ENCODE measurements around the gene ACP6. TPM values are rescaled to one million over a fixed set of nuclear protein-coding genes. Genes with fewer than 3 reads are reported as not detected.

Gene ACP6
- total RNA-seq, 2 donors from 2014 or later, result 10.8 to 11.4 TPM

DNA sequence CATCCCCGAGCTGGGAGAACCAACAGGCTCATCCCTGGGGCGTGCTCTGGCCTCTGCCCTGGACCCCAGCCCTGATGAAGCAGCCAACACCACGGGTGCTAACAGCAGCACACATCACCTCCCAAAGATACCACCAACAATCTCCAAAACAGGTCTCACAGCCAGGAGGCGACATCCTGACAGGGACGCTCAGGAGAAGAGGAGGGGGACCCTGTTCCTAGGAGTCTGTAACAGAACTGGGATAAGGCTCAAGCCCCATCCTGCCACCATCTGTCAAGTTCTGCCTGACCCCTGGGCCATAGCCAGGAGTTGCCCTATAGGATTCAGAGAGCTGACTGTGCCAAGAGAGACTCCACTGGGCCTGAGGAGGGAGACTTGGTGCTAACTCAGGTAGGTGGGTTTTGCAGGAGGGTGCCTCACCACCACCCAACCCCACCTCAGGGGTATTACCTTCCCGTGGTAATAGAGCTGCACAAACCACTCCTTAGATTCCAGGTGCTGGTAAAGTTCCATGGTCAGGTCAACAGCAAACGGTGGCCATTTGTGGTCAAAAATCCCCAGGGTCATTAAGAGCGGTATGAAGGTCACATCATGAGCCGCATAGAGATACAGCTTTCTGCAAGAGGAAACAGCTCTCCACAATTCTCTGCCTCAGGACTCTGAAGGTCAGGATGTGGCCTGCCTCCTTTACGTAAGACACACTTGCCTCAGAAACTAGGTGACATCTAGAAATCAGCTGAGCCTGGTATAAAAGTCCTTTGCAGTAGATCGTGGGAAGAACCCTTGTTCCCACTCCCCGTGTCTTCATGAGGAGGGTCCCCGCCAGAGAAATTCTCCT is 22.3 kb downstream of the ACP6 start:
- no peaks in the 10 kb centered on the region for H3K9me3 ChIP-seq
- H3K27me3 ChIP-seq (replicated peaks; ENCODE audit: insufficient read depth), result no peaks in the 10 kb centered on the region
- no peak for ATAC-seq (ENCODE audit: insufficient number of reproducible peaks, low FRiP score, low read depth)
- DNase-seq (ENCODE audit: low spot score), result no peak
- H3K36me3 ChIP-seq, result peaks cover 11% of the 10 kb centered on the region
- TF ChIP-seq, protein P1, sequence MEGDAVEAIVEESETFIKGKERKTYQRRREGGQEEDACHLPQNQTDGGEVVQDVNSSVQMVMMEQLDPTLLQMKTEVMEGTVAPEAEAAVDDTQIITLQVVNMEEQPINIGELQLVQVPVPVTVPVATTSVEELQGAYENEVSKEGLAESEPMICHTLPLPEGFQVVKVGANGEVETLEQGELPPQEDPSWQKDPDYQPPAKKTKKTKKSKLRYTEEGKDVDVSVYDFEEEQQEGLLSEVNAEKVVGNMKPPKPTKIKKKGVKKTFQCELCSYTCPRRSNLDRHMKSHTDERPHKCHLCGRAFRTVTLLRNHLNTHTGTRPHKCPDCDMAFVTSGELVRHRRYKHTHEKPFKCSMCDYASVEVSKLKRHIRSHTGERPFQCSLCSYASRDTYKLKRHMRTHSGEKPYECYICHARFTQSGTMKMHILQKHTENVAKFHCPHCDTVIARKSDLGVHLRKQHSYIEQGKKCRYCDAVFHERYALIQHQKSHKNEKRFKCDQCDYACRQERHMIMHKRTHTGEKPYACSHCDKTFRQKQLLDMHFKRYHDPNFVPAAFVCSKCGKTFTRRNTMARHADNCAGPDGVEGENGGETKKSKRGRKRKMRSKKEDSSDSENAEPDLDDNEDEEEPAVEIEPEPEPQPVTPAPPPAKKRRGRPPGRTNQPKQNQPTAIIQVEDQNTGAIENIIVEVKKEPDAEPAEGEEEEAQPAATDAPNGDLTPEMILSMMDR (IDR thresholded peaks at IDR 0.05), result no peak
- no peak overlapping the region for H3K27ac ChIP-seq
- no peaks in the 10 kb centered on the region for H3K4me1 ChIP-seq (ENCODE audit: control insufficient read depth in 1 of 2, low read depth in 2 of 2)
- no peak overlapping the region for H3K4me3 ChIP-seq

- no peak overlapping the region for H3K4me3 ChIP-seq
- H3K36me3 ChIP-seq, result peaks cover 8% of the 10 kb centered on the region
- H3K27me3 ChIP-seq (replicated peaks; ENCODE audit: insufficient read depth), result no peaks in the 10 kb centered on the region
- H3K9me3 ChIP-seq, result no peaks in the 10 kb centered on the region
- H3K4me1 ChIP-seq (ENCODE audit: control insufficient read depth in 1 of 2, low read depth in 2 of 2), result peaks cover 0 to 4% of the 10 kb centered on the region in 2 donors
- DNase-seq (ENCODE audit: low spot score), result no peak
- TF ChIP-seq, protein P1 (IDR thresholded peaks at IDR 0.05), result no peak
- no peak overlapping the region for H3K27ac ChIP-seq
- ATAC-seq (ENCODE audit: insufficient number of reproducible peaks, low FRiP score, low read depth), result no peak
Measured at GRCh38 chr1:147643974-147644373, 26.4 kb downstream of the ACP6 start.

DNA sequence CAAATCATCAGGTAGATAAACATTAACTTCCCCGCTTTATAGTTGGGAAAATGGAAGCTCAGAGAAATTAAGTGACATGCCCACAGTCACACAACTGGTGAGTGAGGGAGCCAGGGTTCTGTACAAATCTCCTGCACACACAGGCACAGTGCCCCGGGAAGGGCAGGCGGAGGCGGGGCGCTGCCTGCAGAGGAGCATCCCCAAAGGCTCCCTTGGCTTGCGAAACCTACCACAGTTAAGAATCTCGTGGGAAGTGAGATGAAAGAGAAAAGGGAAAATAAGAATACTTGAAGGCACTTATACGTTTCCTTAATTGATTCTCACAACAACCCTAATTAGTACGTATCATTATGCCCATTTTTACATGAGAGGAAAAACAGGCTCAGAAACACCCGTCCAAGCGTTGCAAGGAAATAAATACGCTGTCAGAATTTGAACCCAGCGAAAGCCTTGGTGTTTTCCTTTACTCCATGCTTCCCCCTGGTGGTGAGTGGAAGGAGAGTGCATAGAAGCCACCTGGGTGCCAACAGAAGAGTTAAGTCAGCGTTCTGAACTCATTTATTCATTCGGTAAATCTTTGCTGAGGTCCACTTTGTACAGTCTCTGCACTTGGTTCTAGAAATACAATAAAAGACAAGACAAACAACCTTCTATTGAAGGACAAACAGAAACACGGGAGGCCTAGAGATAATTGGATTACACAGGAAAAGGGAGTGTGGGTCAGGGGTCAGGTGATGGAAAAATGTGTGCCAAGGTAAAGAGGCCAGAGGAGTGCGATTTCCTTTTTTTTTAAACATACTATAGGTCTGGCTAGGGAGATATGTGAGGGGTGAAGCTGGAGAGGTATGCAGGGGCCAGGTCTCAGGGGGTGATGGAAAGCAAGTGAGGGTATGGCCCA is 28.4 kb downstream of the ACP6 start:
- Histone ChIP-seq H3K36me3 (peaks cover 3% of the 10 kb centered on the region), H3K9me3 (no peaks in the 10 kb centered on the region), H3K4me1 (ENCODE audit: control insufficient read depth in 1 of 2, low read depth in 2 of 2) (peaks cover 0 to 4% of the 10 kb centered on the region in 2 donors), H3K27me3 (replicated peaks; ENCODE audit: insufficient read depth) (no peaks in the 10 kb centered on the region), H3K27ac (no peak overlapping the region), H3K4me3 (no peak overlapping the region)
- TF ChIP-seq, protein P1 (IDR thresholded peaks at IDR 0.05), result peak; percentile 83
- DNase-seq (ENCODE audit: low spot score) (peak; percentile 19), ATAC-seq (ENCODE audit: insufficient number of reproducible peaks, low FRiP score, low read depth) (no peak)

DNA sequence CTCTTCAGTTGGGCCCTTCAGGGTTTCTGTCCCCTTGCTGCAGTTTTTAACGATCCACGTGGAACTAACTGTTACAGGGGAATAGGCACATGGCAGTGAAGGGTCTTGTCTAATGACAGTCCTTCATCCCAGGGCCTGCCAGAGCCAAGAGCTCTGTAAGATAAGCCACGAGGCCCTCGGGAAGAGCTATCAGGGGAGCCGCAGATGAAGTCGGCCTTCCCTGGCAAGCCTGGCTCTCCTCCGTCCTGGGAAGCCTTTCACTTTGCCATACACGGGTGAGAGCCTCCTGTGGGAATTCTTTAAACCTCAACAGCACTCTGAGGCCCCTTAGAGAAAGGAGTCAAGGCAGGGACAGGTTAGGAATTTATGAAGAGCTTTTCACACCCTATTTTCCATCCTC is 29.0 kb downstream of the ACP6 start:
- no peaks in the 10 kb centered on the region for H3K27me3 ChIP-seq (replicated peaks; ENCODE audit: insufficient read depth)
- no peak for DNase-seq (ENCODE audit: low spot score)
- peaks cover 0 to 4% of the 10 kb centered on the region in 2 donors for H3K4me1 ChIP-seq (ENCODE audit: control insufficient read depth in 1 of 2, low read depth in 2 of 2)
- TF ChIP-seq, protein P1 (IDR thresholded peaks at IDR 0.05), result no peak
- H3K9me3 ChIP-seq, result no peaks in the 10 kb centered on the region
- peaks cover 3% of the 10 kb centered on the region for H3K36me3 ChIP-seq
- H3K27ac ChIP-seq, result no peak overlapping the region
- no peak overlapping the region for H3K4me3 ChIP-seq
- no peak for ATAC-seq (ENCODE audit: insufficient number of reproducible peaks, low FRiP score, low read depth)

Measured in thoracic aorta (tissue), 2 donors.